Thyroid gland (tissue), 4 donors: ENCODE results near the gene PRKCA. TPM values are rescaled to one million over a fixed set of nuclear protein-coding genes. Genes with fewer than 3 reads are reported as not detected.
A peak's percentile ranks its signal among the peaks of the same experiment; 100 is the strongest.

Source experiments
- DNase-seq, 2 donors: peaks; one replicate each; pipeline ENCODE4 v3.0.0-alpha.2; 2019
- H3K27ac ChIP-seq, 3 donors: fragments of 200-600 bp; sonication (generic); 1 replicate in 2 of 3; 2 replicates in 1 of 3; pipeline ENCODE4 v1.5.1; 2016 to 2019; ENCODE audit warnings: mild to moderate bottlenecking in 1 of 3, moderate library complexity in 1 of 3
- H3K27me3 ChIP-seq: fragments of 200-600 bp; sonication (generic); one replicate; pipeline ENCODE4 v1.5.1; 2019
- H3K36me3 ChIP-seq, 2 donors: fragments of 200-600 bp; sonication (generic); one replicate each; pipeline ENCODE4 v1.5.1; 2016 to 2019
- H3K4me1 ChIP-seq, 2 donors: fragments of 200-600 bp; sonication (generic); one replicate each; pipeline ENCODE4 v1.5.1; 2017 to 2019
- H3K4me3 ChIP-seq, 3 donors: fragments of 200-600 bp; sonication (generic); replicated peaks in 1 of 3; 1 replicate in 2 of 3; 2 replicates in 1 of 3; pipeline ENCODE4 v1.5.1; 2016; ENCODE audit warnings: mild to moderate bottlenecking in 1 of 3
- H3K9me3 ChIP-seq: fragments of 200-600 bp; sonication (generic); one replicate; pipeline ENCODE4 v1.5.1; 2017
- POLR2A ChIP-seq, 2 donors: fragments of 450-650 bp; IDR thresholded peaks; one replicate each; pipeline ENCODE4 v1.6.1; 2017; ENCODE audit warnings: antibody characterized with exemption in 2 of 2, mild to moderate bottlenecking in 2 of 2, moderate library complexity in 1 of 2
- WGBS, 2 donors: methylation state at CpG; one replicate each; pipeline ENCODE4 v1.1.5; 2017; 5-methylcytosine and 5-hydroxymethylcytosine counted together
- intact Hi-C: fragments of 100-400 bp; cut with DNase I; formaldehyde crosslinking; loops from one replicate; pipeline ENCODE4 v1.15.1; 2023
- total RNA-seq, 4 donors: library from RNA; depleted of rRNA; stranded (reverse); fragments of >200 nt; gene quantifications; one replicate each; pipeline ENCODE4 v1.2.3, GENCODE V29; 2016
- TF ChIP-seq, protein P1 (sequence below), 6 experiments: fragments of 200-600 bp in 3 of 6; fragments of 450-650 bp in 3 of 6; sonication (generic) in 3 of 6; IDR thresholded peaks; one replicate each; pipeline ENCODE4 v1.5.1; 2016 to 2019; ENCODE audit warnings: antibody characterized with exemption in 6 of 6, mild to moderate bottlenecking in 2 of 6, inconsistent platforms in 1 of 6, moderate library complexity in 1 of 6

The PRKCA gene
- total RNA-seq, 4 donors from 2014 or later: 6.7 to 24.2 (median 15.3) TPM

DNA sequence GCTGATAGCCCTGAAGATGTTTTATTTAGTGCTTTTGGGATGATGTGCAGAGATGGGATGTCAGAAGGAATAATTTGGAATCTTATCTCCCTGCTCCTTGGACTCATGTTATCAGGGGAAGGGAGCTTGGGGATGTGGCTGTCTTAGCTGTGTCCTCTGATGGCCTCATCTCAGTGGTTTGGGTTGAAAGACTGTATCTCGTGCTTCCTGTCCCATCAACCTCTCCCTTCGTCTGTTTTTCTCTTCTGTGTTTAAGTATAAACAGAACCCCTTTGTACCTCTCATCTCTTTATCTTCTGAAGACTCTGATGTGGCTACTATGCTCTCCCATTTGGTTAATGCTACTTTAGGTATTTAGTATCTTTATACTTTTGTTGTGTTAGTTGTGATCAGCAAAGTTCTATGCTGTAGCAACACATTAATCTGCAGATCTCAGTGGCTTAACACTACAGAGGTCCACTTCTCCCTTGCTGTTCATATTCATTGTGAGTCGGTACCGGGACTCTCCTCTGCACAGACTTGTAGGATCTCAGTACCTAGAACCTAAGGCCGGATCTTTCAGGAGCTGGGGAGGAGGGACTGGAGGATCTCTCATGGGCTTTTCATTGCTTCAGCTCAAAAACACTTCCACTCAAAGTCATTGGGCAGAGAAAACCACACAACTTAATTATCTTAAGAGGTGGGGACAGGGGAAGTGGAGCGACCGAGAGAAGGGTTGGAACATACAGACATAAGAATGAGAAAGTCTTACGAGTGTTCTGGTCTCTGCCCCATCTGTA, 28.8 kb downstream of the PRKCA start:
- DNase-seq: no peak
- H3K27ac ChIP-seq: no peak overlapping the region
- H3K4me1 ChIP-seq: no peaks in the 10 kb centered on the region
- intact Hi-C loops: no loop called here
- no peaks in the 10 kb centered on the region for H3K9me3 ChIP-seq
- WGBS, 2 donors: 76 to 80% methylated on average over 8 of the region's 8 CpGs
- TF ChIP-seq POLR2A (IDR thresholded peaks at IDR 0.05): no peak
- TF ChIP-seq, protein P1, sequence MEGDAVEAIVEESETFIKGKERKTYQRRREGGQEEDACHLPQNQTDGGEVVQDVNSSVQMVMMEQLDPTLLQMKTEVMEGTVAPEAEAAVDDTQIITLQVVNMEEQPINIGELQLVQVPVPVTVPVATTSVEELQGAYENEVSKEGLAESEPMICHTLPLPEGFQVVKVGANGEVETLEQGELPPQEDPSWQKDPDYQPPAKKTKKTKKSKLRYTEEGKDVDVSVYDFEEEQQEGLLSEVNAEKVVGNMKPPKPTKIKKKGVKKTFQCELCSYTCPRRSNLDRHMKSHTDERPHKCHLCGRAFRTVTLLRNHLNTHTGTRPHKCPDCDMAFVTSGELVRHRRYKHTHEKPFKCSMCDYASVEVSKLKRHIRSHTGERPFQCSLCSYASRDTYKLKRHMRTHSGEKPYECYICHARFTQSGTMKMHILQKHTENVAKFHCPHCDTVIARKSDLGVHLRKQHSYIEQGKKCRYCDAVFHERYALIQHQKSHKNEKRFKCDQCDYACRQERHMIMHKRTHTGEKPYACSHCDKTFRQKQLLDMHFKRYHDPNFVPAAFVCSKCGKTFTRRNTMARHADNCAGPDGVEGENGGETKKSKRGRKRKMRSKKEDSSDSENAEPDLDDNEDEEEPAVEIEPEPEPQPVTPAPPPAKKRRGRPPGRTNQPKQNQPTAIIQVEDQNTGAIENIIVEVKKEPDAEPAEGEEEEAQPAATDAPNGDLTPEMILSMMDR (IDR thresholded peaks at IDR 0.05): no peak
- no peaks in the 10 kb centered on the region for H3K27me3 ChIP-seq
- H3K4me3 ChIP-seq: no peak overlapping the region
- H3K36me3 ChIP-seq: no peaks in the 10 kb centered on the region

DNA sequence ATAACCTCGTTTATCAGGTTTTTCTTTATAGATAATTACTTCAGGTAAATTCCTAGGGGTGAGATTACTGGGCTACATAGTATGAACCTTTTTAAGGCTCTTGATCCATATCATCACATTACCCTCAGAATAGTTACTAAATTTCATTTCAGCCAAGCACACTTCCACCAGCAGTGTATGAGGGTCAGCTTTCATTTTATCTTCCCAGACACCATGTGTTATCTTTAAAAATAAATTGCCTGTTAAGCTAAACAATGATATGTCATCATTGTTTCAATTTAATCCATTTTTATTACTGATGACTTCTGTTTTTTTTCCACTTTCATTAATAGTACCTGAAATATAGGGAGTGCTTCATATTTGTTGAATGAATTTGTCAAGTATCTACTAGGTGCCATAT, 33.4 kb downstream of the PRKCA start:
- intact Hi-C loops: no loop called here
- Histone ChIP-seq H3K4me3 (no peak overlapping the region), H3K27ac (no peak overlapping the region), H3K4me1 (peaks cover 9 to 21% of the 10 kb centered on the region in 2 donors), H3K9me3 (no peaks in the 10 kb centered on the region), H3K36me3 (no peaks in the 10 kb centered on the region), H3K27me3 (no peaks in the 10 kb centered on the region)
- TF ChIP-seq, protein P1 (IDR thresholded peaks at IDR 0.05): no peak
- no peak for TF ChIP-seq POLR2A (IDR thresholded peaks at IDR 0.05)
- no peak for DNase-seq
- WGBS, 2 donors: 89 to 94% methylated on average over 1 of the region's 1 CpG

DNA sequence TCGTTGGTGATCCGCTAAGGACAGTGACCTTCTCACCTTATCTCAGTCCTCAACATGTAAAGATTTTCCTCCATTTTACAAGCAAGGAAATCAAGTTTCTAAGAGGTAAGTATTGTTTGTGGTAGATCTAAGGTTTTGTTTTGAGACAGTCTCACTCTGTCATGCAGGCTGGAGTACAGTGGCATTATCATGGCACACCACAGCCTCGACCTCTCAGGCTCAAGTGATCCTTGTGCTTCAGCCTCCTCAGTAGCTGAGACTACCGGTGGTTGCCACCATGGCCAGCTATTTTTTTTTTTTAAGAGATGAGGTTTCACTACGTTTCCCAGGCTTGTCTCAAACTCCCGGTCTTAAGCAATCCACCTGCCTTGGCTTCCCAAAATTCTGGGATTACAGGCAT, 34.9 kb downstream of the PRKCA start:
- H3K4me3 ChIP-seq: no peak overlapping the region
- DNase-seq: no peak
- intact Hi-C loops: no loop called here
- no peaks in the 10 kb centered on the region for H3K9me3 ChIP-seq
- no peaks in the 10 kb centered on the region for H3K27me3 ChIP-seq
- TF ChIP-seq, protein P1 (IDR thresholded peaks at IDR 0.05): no peak
- H3K36me3 ChIP-seq: no peaks in the 10 kb centered on the region
- peaks cover 9 to 22% of the 10 kb centered on the region in 2 donors for H3K4me1 ChIP-seq
- WGBS, 2 donors: 78 to 85% methylated on average over 6 of the region's 6 CpGs
- no peak overlapping the region for H3K27ac ChIP-seq

DNA sequence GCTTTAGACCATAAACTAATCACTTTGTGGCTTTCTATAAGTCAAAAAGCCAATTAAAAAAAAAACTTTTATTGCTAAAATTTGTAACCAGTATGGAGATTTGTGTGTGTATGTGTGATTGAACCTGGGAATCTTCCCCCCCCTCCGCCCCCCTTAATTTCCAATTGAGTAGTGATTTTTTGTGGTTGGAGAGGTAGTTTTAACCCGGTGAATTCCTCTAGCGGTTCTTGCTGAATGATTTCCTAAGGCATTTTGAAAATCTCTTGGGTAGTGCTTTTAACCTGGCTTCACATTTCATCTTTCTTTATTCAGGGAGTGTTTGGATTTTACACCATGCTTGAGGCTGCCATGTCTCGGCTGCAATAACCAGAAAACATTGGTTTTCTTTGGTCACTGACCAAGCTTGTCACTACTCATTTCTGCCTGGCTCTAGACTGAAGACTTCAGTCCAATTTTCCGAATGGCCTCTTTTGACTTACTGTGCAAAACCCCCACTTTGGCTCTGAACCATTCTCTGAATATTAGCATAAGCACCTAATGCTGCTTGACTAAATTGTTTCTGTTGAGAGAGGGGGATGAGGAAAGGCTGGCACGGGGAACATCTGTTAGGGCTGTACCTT, 35.6 kb downstream of the PRKCA start:
- Histone ChIP-seq H3K9me3 (no peaks in the 10 kb centered on the region), H3K4me3 (no peak overlapping the region), H3K27me3 (no peaks in the 10 kb centered on the region), H3K27ac (peak overlapping the region in 1 of 3 donors; percentile 22), H3K36me3 (no peaks in the 10 kb centered on the region), H3K4me1 (peaks cover 9 to 22% of the 10 kb centered on the region in 2 donors)
- WGBS, 2 donors: 21 to 32% methylated on average over 6 of the region's 6 CpGs
- DNase-seq: peak; percentile 18 to 31
- intact Hi-C loops: no loop called here
- no peak for TF ChIP-seq POLR2A (IDR thresholded peaks at IDR 0.05)
- TF ChIP-seq, protein P1 (IDR thresholded peaks at IDR 0.05): no peak

DNA sequence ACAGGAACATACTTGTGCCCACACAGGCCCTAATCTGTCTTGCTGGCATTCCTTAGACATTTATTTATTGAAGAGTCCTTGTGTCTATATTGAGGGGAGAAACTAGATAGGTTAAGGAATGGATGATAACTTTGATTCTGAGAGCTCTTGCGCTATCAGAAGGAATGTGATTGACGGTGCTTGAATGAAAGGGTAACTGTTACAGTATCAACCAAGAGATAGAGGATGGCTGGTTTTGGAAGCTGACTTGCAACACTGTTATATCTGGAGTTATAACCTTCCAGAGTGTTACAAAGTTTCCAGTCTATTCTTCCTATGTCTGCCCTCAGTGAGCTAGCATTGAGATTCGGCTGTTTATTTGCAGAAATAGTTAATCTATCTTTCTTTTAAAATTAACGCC, 36.5 kb downstream of the PRKCA start:
- Histone ChIP-seq H3K36me3 (no peaks in the 10 kb centered on the region), H3K4me3 (no peak overlapping the region), H3K4me1 (peaks cover 9 to 22% of the 10 kb centered on the region in 2 donors), H3K9me3 (no peaks in the 10 kb centered on the region), H3K27ac (no peak overlapping the region), H3K27me3 (no peaks in the 10 kb centered on the region)
- 85 to 89% methylated on average over 4 of the region's 4 CpGs for WGBS, 2 donors
- intact Hi-C loops: no loop called here
- TF ChIP-seq, protein P1 (IDR thresholded peaks at IDR 0.05): no peak
- TF ChIP-seq POLR2A (IDR thresholded peaks at IDR 0.05): no peak
- no peak for DNase-seq
